HEK293 (cell line): ENCODE data around the gene DLX4.

Source experiments
- CTCF ChIA-PET: fragments of 350-600 bp; formaldehyde crosslinking; extraction: SDS; loops from one replicate; lab custom pipeline; 2021; ENCODE audit warnings: antibody characterized with exemption; lab: Yijun Ruan, JAX
- POLR2A ChIA-PET: fragments of 300-600 bp; formaldehyde crosslinking; extraction: SDS; loops from one replicate; lab custom pipeline; 2020; ENCODE audit warnings: antibody characterized with exemption, inconsistent platforms; lab: Yijun Ruan, JAX
- H3K27ac ChIP-seq: fragments of 200-500 bp; sonication (Bioruptor generic); 2 replicates; pipeline ENCODE4 v1.5.1; 2014; ENCODE audit warnings: low read depth, low read length, control low read depth, inconsistent platforms; ENCODE audit errors: extremely low read depth
- H3K36me3 ChIP-seq, 2 experiments: fragments of 200-500 bp in 1 of 2; sonication (Bioruptor generic) in 1 of 2; 1 replicate in 1 of 2; 2 replicates in 1 of 2; pipeline ENCODE4 v1.5.1; 2014 to 2017; ENCODE audit warnings: inconsistent platforms in 2 of 2, low read length in 2 of 2; ENCODE audit not compliant: control insufficient read depth in 2 of 2, insufficient read depth in 1 of 2
- H3K4me1 ChIP-seq: fragments of 200-500 bp; sonication (Bioruptor generic); 2 replicates; pipeline ENCODE4 v1.5.1; 2014; ENCODE audit warnings: mild to moderate bottlenecking, low read length, inconsistent platforms; ENCODE audit not compliant: control insufficient read depth, insufficient read depth
- H3K4me3 ChIP-seq: 2 replicates; pipeline ENCODE4 v1.5.1; 2011; ENCODE audit warnings: low read depth, mild to moderate bottlenecking, control low read depth, low read length, moderate library complexity
- H3K9me3 ChIP-seq: fragments of 200-500 bp; sonication (Bioruptor generic); 2 replicates; pipeline ENCODE4 v1.5.1; 2014; ENCODE audit warnings: low read depth, low read length, inconsistent platforms; ENCODE audit not compliant: control insufficient read depth, insufficient read depth
- GLI4 ChIP-seq: fragments of 450-650 bp; formaldehyde crosslinking; IDR thresholded peaks from 2 replicates; pipeline ENCODE4 v1.5.1; 2016; ENCODE audit warnings: missing biosample characterization, missing genetic modification characterization
- KLF1 ChIP-seq: fragments of 450-650 bp; formaldehyde crosslinking; IDR thresholded peaks from 2 replicates; pipeline ENCODE4 v1.5.1; 2016; ENCODE audit warnings: missing biosample characterization, missing genetic modification characterization
- KLF10 ChIP-seq: fragments of 450-650 bp; IDR thresholded peaks from 2 replicates; pipeline ENCODE4 v1.5.1; 2018; ENCODE audit warnings: missing biosample characterization, mild to moderate bottlenecking, missing genetic modification characterization
- SP2 ChIP-seq: fragments of 450-650 bp; formaldehyde crosslinking; IDR thresholded peaks from 2 replicates; pipeline ENCODE4 v1.5.1; 2016; ENCODE audit warnings: missing biosample characterization, missing genetic modification characterization
- ZNF157 ChIP-seq: fragments of 450-650 bp; formaldehyde crosslinking; IDR thresholded peaks from 2 replicates; pipeline ENCODE4 v1.5.1; 2016; ENCODE audit warnings: missing biosample characterization, missing genetic modification characterization
- ZNF202 ChIP-seq: fragments of 450-650 bp; formaldehyde crosslinking; IDR thresholded peaks from 2 replicates; pipeline ENCODE4 v1.5.1; 2016; ENCODE audit warnings: missing biosample characterization, missing genetic modification characterization, borderline replicate concordance
- ZNF335 ChIP-seq: fragments of 450-650 bp; formaldehyde crosslinking; conservative IDR thresholded peaks from 2 replicates; pipeline ENCODE4 v1.5.1; 2016; ENCODE audit warnings: missing biosample characterization, missing genetic modification characterization
- ZNF426 ChIP-seq: fragments of 450-650 bp; formaldehyde crosslinking; IDR thresholded peaks from 2 replicates; pipeline ENCODE4 v1.5.1; 2017; ENCODE audit warnings: missing biosample characterization, missing genetic modification characterization, mild to moderate bottlenecking, inconsistent platforms, moderate library complexity
- ZNF501 ChIP-seq: fragments of 450-650 bp; formaldehyde crosslinking; IDR thresholded peaks from 2 replicates; pipeline ENCODE4 v1.5.1; 2016; ENCODE audit warnings: missing biosample characterization, missing genetic modification characterization
- ZNF596 ChIP-seq: fragments of 450-650 bp; IDR thresholded peaks from 2 replicates; pipeline ENCODE4 v1.5.0; 2018; ENCODE audit warnings: missing biosample characterization, mild to moderate bottlenecking, missing genetic modification characterization, moderate library complexity
- ZNF837 ChIP-seq: fragments of 450-650 bp; formaldehyde crosslinking; IDR thresholded peaks from 2 replicates; pipeline ENCODE4 v1.5.1; 2016; ENCODE audit warnings: missing biosample characterization, missing genetic modification characterization
- ZXDB ChIP-seq: fragments of 450-650 bp; formaldehyde crosslinking; IDR thresholded peaks from 2 replicates; pipeline ENCODE4 v1.5.1; 2016; ENCODE audit warnings: missing biosample characterization, missing genetic modification characterization
- TF ChIP-seq, protein P1 (sequence below): fragments of 450-650 bp; formaldehyde crosslinking; IDR thresholded peaks from 2 replicates; pipeline ENCODE4 v1.5.1; 2016; ENCODE audit warnings: missing biosample characterization, missing genetic modification characterization
- TF ChIP-seq, protein P2 (sequence below): fragments of 450-650 bp; formaldehyde crosslinking; IDR thresholded peaks from 2 replicates; pipeline ENCODE4 v1.5.1; 2016; ENCODE audit warnings: missing biosample characterization, missing genetic modification characterization
- TF ChIP-seq, protein P3 (sequence below): fragments of 450-650 bp; formaldehyde crosslinking; IDR thresholded peaks from 2 replicates; pipeline ENCODE4 v1.5.1; 2016; ENCODE audit warnings: missing biosample characterization, missing genetic modification characterization, borderline replicate concordance
- TF ChIP-seq, protein P4 (sequence below): fragments of 450-650 bp; formaldehyde crosslinking; IDR thresholded peaks from 2 replicates; pipeline ENCODE4 v1.5.1; 2016; ENCODE audit warnings: missing biosample characterization, missing genetic modification characterization
- TF ChIP-seq, protein P5 (sequence below): fragments of 450-650 bp; formaldehyde crosslinking; IDR thresholded peaks from 2 replicates; pipeline ENCODE4 v1.5.1; 2016; ENCODE audit warnings: missing biosample characterization, missing genetic modification characterization
- TF ChIP-seq, protein P6 (sequence below): fragments of 450-650 bp; formaldehyde crosslinking; IDR thresholded peaks from 2 replicates; pipeline ENCODE4 v1.5.1; 2016; ENCODE audit warnings: missing biosample characterization, missing genetic modification characterization
- TF ChIP-seq, protein P7 (sequence below): fragments of 450-650 bp; formaldehyde crosslinking; IDR thresholded peaks from 2 replicates; pipeline ENCODE4 v1.5.1; 2016; ENCODE audit warnings: missing biosample characterization, missing genetic modification characterization

The DLX4 gene, protein sequence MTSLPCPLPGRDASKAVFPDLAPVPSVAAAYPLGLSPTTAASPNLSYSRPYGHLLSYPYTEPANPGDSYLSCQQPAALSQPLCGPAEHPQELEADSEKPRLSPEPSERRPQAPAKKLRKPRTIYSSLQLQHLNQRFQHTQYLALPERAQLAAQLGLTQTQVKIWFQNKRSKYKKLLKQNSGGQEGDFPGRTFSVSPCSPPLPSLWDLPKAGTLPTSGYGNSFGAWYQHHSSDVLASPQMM

DNA sequence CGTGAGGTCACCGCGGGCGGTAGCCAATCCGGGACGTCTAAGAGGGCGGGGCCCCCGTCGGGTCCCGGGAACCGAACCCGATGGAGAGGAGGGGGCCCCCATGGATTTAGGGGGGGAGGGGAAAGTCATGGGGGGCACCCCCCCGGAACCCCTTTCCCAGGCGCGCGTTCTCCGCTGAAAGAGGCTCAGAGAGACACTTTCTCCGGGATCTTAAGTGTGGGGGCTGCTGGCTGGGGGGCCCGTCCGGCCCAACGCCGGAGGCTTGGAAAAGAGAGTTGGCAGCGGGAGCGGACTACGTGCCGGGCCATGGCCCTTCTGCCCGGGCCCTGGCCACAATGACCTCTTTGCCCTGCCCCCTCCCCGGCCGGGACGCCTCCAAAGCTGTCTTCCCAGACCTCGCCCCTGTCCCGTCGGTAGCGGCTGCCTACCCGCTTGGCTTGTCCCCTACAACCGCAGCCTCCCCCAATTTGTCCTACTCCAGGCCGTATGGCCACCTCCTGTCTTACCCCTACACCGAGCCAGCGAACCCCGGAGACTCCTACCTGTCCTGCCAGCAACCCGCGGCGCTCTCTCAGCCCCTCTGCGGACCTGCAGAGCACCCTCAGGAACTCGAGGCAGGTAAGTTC, at the start of gene DLX4:
Gene DLX4, plus strand, starts transcription at position 57 of the 626 bp plus-strand sequence. Its CDS starts 279 bp downstream, at position 336.
- Histone ChIP-seq H3K36me3 (peaks cover 0 to 6% of the 10 kb centered on the region in 2 experiments; a peak in 1 of 3 replicates), H3K9me3 (no peaks in the 10 kb centered on the region), H3K4me1 (no peaks in the 10 kb centered on the region), H3K27ac (peak within 1 kb of the TSS; percentile 84), H3K4me3 (peak within 1 kb of the TSS; percentile 70)
- ChIA-PET CTCF (no interaction called here), POLR2A (no interaction called here)
- TF ChIP-seq ZNF202 (tag by site-specific recombination) (0 out of 2 replicates have a peak, but pooled peaks have one; percentile 12), ZNF157 (tag by site-specific recombination) (no peak), ZNF837 (tag by site-specific recombination) (no peak), ZNF426 (tag by site-specific recombination) (no peak), ZNF596 (peak; percentile 68), KLF1 (tag by site-specific recombination) (peak; percentile 79), KLF10 (tag by site-specific recombination) (peak; percentile 57), GLI4 (no peak), SP2 (tag by site-specific recombination) (peak; percentile 74; the same call in 1 of the 2 replicates), ZXDB (tag by site-specific recombination) (0 out of 2 replicates have a peak, but pooled peaks have one; percentile 0), ZNF501 (tag by site-specific recombination) (no peak; the same call in 1 of the 2 replicates), ZNF335 (tag by site-specific recombination) (peak; percentile 26; the same call in 1 of the 2 replicates)
- TF ChIP-seq, protein P1, sequence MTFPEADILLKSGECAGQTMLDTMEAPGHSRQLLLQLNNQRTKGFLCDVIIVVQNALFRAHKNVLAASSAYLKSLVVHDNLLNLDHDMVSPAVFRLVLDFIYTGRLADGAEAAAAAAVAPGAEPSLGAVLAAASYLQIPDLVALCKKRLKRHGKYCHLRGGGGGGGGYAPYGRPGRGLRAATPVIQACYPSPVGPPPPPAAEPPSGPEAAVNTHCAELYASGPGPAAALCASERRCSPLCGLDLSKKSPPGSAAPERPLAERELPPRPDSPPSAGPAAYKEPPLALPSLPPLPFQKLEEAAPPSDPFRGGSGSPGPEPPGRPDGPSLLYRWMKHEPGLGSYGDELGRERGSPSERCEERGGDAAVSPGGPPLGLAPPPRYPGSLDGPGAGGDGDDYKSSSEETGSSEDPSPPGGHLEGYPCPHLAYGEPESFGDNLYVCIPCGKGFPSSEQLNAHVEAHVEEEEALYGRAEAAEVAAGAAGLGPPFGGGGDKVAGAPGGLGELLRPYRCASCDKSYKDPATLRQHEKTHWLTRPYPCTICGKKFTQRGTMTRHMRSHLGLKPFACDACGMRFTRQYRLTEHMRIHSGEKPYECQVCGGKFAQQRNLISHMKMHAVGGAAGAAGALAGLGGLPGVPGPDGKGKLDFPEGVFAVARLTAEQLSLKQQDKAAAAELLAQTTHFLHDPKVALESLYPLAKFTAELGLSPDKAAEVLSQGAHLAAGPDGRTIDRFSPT, result no peak
- TF ChIP-seq, protein P2, sequence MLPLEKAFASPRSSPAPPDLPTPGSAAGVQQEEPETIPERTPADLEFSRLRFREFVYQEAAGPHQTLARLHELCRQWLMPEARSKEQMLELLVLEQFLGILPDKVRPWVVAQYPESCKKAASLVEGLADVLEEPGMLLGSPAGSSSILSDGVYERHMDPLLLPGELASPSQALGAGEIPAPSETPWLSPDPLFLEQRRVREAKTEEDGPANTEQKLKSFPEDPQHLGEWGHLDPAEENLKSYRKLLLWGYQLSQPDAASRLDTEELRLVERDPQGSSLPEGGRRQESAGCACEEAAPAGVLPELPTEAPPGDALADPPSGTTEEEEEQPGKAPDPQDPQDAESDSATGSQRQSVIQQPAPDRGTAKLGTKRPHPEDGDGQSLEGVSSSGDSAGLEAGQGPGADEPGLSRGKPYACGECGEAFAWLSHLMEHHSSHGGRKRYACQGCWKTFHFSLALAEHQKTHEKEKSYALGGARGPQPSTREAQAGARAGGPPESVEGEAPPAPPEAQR (tag by site-specific recombination), result no peak
- TF ChIP-seq, protein P3, sequence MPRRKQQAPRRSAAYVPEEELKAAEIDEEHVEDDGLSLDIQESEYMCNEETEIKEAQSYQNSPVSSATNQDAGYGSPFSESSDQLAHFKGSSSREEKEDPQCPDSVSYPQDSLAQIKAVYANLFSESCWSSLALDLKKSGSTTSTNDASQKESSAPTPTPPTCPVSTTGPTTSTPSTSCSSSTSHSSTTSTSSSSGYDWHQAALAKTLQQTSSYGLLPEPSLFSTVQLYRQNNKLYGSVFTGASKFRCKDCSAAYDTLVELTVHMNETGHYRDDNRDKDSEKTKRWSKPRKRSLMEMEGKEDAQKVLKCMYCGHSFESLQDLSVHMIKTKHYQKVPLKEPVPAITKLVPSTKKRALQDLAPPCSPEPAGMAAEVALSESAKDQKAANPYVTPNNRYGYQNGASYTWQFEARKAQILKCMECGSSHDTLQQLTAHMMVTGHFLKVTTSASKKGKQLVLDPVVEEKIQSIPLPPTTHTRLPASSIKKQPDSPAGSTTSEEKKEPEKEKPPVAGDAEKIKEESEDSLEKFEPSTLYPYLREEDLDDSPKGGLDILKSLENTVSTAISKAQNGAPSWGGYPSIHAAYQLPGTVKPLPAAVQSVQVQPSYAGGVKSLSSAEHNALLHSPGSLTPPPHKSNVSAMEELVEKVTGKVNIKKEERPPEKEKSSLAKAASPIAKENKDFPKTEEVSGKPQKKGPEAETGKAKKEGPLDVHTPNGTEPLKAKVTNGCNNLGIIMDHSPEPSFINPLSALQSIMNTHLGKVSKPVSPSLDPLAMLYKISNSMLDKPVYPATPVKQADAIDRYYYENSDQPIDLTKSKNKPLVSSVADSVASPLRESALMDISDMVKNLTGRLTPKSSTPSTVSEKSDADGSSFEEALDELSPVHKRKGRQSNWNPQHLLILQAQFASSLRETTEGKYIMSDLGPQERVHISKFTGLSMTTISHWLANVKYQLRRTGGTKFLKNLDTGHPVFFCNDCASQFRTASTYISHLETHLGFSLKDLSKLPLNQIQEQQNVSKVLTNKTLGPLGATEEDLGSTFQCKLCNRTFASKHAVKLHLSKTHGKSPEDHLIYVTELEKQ (tag by site-specific recombination), result no peak
- TF ChIP-seq, protein P4, sequence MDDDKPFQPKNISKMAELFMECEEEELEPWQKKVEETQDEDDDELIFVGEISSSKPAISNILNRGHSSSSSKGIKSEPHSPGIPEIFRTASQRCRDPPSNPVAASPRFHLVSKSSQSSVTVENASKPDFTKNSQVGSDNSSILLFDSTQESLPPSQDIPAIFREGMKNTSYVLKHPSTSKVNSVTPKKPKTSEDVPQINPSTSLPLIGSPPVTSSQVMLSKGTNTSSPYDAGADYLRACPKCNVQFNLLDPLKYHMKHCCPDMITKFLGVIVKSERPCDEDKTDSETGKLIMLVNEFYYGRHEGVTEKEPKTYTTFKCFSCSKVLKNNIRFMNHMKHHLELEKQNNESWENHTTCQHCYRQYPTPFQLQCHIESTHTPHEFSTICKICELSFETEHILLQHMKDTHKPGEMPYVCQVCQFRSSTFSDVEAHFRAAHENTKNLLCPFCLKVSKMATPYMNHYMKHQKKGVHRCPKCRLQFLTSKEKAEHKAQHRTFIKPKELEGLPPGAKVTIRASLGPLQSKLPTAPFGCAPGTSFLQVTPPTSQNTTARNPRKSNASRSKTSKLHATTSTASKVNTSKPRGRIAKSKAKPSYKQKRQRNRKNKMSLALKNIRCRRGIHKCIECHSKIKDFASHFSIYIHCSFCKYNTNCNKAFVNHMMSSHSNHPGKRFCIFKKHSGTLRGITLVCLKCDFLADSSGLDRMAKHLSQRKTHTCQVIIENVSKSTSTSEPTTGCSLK (tag by site-specific recombination), result no peak
- TF ChIP-seq, protein P5, sequence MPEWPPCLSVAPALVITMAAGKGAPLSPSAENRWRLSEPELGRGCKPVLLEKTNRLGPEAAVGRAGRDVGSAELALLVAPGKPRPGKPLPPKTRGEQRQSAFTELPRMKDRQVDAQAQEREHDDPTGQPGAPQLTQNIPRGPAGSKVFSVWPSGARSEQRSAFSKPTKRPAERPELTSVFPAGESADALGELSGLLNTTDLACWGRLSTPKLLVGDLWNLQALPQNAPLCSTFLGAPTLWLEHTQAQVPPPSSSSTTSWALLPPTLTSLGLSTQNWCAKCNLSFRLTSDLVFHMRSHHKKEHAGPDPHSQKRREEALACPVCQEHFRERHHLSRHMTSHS (tag by site-specific recombination), result no peak
- TF ChIP-seq, protein P6, sequence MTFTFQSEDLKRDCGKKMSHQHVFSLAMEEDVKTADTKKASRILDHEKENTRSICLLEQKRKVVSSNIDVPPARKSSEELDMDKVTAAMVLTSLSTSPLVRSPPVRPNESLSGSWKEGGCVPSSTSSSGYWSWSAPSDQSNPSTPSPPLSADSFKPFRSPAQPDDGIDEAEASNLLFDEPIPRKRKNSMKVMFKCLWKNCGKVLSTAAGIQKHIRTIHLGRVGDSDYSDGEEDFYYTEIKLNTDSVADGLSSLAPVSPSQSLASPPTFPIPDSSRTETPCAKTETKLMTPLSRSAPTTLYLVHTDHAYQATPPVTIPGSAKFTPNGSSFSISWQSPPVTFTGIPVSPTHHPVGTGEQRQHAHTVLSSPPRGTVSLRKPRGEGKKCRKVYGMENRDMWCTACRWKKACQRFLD (tag by site-specific recombination), result no peak
- TF ChIP-seq, protein P7, sequence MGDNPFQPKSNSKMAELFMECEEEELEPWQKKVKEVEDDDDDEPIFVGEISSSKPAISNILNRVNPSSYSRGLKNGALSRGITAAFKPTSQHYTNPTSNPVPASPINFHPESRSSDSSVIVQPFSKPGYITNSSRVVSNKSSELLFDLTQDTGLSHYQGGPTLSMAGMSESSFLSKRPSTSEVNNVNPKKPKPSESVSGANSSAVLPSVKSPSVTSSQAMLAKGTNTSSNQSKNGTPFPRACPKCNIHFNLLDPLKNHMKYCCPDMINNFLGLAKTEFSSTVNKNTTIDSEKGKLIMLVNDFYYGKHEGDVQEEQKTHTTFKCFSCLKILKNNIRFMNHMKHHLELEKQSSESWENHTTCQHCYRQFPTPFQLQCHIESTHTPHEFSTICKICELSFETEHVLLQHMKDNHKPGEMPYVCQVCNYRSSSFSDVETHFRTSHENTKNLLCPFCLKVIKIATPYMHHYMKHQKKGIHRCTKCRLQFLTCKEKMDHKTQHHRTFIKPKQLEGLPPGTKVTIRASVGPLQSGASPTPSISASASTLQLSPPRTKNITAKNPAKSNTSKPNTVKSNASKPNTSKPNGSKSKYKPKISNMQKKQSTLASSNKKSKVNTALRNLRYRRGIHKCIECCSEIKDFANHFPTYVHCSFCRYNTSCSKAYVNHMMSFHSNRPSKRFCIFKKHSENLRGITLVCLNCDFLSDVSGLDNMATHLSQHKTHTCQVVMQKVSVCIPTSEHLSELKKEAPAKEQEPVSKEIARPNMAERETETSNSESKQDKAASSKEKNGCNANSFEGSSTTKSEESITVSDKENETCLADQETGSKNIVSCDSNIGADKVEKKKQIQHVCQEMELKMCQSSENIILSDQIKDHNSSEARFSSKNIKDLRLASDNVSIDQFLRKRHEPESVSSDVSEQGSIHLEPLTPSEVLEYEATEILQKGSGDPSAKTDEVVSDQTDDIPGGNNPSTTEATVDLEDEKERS (tag by site-specific recombination), result no peak
